ENCODE results near the gene SPAG17.

GRCh38 chr1:118084400-118084799, 100.6 kb downstream of the SPAG17 start:
- no peak for TF ChIP-seq CTCF (IDR thresholded peaks at IDR 0.05)
- TF ChIP-seq POLR2AphosphoS5 (IDR thresholded peaks at IDR 0.05) = no peak
- no peak for TF ChIP-seq EP300 (IDR thresholded peaks at IDR 0.05)
- TF ChIP-seq POLR2A (IDR thresholded peaks at IDR 0.05) = no peak

All from sigmoid colon (tissue), 4 donors.